HG02610 (cell line): Measurements from ENCODE around the gene MYOM3.

ENCODE experiments used
- ATAC-seq: cut with Tn5 transposase; IDR thresholded peaks from one replicate; pipeline ENCODE4 v1.9.1; 2021; ENCODE audit warnings: mild to moderate bottlenecking, moderate library complexity; ENCODE audit not compliant: unreplicated experiment

MYOM3 gene

DNA sequence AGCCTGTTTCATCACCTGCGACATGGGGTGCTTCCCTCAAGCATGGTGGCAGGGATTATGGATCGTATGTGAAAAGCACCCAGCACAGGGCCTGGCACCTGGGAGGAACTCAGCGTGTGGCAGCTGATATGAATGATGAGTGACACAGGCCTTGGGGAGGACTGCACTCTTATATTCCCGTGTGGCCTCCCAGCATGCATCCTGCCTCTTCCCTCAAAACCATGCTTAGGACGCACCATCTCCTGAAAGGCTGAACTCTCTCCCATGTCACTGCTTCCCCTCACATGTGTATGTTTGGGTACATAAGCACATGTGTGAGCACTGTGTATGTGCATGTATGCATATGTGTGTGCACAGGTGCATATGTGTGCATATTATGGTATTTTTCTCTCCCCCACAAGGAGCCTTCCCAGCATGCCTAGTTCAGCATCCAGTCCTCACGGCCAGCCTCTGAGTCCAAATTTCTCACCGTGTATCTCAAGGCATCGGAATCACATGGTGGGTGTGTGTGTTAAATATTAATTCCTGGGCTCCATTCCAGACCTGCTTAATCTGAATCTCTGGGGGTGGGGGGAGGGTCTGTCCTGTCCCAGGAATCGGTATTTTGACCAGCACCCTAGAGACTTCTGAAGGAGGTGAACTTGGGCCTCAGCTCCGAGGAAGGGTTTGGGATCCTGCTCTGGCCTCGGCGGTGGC, 12.8 kb downstream of the MYOM3 start:
- no peak for ATAC-seq

DNA sequence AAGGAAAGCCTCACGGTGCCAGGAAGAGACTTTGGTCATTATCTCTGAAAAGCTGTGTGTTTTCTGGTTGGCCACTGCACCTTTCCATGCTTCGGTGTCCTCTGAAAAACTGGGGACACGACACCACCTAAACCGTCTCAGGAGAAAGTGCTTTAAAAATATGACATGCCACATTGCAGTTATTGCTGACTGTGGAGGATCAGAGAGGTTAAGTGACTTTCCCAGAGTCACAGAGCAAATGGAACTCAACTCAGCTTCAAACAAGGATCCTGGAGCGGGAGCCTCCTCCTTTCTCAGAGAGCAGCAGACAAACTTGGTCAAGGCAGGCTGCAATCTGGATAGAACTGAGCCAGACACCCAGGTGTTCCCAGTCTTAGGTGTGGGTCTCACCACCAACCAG, 13.8 kb downstream of the MYOM3 start:
- no peak for ATAC-seq

DNA sequence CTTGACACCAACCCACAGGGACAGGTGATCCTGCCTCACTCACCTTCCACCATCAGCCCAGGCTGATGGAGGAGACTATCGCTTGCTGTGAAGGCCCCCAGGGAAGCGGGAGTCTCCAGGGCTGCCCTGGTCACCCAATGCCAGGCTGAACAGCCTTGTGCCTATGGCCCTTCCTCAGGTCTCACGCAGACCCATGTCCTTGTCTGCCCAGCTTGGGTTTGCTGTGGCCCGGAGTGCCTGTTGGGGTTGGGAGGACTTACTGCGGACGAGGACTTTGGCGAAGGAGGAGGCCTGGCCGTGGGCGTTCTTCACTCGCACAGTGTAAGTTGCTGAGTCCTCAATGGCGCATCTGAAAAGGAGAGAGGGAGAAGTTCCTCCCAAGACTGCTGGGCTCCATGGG, 14.3 kb downstream of the MYOM3 start:
- ATAC-seq, result no peak

DNA sequence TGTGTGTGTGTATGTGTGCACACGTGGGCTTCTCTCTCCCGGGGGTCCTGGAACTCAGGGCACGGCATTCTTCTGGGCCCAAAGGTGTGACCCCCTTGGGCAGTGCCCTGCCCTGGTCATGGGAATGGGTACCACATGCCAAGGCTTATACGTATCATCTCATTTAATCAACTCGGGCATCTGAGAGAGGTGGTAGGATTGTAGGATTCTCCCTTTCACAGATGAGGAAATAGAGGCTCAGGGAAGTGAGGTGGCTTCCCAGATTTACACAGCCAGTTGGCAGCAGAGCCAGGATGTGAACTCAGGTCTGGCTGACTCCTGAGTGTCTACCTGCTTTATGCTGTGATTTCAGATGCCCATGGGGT, 15.2 kb downstream of the MYOM3 start:
- ATAC-seq, result no peak

DNA sequence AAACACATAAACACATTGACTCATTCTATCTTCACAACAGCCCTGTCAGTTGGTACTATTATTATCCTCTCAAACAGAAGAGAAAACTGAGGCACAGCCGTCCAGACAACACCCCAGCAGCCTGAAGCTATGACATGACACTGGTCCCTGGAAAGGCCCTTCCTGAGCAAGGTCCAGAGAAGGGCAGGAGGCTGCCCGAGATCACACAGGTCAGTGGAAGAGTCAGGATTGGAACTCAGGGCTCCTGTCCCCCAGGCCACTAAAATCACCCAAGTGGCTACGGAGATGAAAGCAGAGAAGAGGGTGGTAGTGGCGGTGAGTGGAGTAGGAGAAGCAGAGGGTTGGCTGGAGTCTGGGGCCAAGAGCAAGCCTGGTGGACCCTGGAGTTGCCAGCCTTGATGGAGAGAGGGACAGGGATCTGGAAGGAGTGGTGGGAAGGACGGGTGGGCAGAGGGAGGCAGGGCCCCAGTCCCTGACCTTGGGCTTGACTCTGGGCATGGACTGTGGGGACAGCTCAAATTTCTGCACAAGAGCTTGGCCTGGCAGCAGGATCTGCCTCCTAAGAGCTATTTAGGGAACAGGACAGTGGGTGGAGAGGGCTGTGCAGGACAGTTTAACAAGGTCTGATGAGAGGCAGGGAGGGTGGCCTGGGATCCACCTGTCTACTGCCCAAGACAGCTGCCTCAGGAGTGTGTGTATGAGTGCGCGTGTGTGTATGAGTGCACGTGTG, 15.8 kb downstream of the MYOM3 start:
- ATAC-seq, result no peak

DNA sequence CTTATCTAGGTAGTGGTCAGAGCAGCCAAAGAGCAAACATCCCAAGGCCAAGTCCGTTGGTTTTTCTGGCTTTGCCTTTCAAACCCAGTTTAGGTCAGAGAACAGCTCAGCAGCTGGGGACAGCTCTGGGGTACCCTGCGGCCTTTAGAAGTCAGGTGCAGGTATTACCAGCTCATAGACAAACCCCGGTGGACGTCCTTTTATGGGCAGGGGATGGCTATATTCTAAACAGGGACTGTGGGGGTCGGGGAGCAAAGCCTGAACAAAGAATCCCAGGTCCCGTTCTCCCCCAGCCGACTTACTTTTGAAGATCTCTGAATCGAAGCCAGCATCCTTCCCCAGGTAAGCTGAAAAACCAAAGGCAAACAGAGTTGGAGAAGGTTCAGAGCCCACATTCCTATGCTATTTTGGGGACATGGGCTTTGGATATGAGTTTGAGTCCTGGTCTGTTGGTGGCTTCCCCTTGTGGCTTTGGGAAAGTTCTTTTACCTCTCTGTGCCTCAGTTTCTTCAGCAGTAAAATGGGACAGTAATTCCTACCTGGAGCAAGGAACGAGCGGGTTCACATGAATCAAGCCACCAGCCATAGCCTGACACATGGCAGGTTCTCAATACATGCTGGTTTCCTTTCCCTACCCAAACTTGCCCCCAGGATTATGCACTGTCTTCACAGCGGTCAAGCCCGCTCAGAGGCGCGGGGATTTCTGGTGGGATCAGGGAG, 16.6 kb downstream of the MYOM3 start:
- ATAC-seq, result no peak

DNA sequence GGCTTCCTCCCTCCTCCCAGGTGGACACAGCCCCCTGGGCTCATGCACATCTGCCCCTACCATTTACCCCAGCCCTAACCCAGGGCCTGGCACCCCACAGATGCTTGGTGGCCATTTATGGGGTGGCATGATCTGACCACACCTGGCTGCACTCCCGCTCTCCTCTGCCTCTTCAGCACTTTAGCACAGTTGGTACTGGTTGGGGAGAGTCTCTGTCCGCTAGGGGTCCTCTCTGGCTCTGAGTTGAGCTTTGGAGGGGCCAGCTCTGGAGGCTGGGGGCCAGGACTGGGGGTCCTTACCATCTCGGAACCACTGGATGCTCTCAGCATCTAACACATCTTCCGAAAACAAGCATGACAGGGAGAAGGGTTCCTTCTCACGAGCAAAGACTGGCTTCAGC, 17.4 kb downstream of the MYOM3 start:
- no peak for ATAC-seq

DNA sequence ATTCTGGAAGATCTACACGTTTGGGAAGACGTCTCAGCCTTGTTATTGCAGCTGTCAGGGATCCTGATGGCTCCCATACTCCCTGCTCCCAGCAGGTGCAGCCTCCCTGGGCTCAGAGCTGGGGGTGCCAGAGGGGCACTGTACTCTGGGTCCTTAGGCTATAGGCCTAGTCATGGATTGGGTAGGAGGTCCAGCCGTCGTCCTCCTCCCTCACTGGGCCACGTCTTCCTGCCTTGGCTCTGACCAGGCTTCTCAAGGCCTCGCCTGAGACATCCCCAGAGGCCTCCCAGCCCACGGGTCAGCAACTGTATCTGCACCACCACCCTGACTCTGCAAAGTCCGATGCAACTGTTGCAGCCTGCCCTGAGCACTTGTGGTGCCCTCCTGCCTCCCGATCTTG, 18.2 kb downstream of the MYOM3 start:
- ATAC-seq, result no peak

DNA sequence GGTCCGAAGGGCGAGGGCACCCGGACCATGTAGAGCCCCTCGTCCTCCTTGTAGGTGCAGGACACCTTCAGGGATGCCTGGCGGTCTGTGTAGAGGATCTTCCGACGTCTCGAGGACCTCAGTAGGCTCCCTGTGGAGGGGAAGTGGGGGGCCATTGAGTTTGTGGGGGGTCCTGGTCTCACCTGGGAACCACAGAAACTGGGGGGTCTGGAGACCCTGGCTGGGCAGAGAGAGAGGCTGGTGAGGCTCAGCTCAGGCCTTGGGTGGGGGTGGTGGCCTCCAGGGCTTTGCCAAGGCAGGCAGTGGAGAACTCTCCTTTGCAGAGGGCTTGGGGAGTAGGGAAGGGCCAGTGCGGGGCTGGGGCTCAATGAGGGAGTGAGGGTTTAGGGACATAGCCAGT, 19.0 kb downstream of the MYOM3 start:
- ATAC-seq, result no peak

DNA sequence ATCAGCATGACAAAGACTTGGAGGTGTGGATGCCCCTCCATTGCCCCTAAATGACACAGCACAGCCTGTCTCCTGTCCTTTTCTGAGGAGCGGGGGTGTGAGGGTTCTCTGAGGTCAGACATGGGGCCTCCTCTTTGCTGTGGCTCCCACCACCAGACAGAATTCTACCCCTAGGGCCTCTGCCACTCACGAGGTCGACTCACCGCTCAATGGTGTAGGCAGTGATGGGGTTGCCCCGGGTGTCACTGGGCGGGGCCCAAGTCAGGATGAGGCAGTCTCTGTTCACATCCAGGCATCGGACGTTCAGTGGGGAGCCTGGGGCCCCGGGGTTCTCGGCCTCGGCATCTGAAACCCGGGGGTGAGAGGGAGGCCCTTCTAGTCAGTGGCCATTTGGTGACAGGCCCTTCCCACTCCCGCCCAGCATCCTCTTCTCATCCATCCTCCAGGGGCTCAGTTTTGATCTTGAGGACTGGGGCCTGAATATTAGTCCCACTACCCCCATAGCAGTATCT, 19.9 kb downstream of the MYOM3 start:
- ATAC-seq, result no peak

DNA sequence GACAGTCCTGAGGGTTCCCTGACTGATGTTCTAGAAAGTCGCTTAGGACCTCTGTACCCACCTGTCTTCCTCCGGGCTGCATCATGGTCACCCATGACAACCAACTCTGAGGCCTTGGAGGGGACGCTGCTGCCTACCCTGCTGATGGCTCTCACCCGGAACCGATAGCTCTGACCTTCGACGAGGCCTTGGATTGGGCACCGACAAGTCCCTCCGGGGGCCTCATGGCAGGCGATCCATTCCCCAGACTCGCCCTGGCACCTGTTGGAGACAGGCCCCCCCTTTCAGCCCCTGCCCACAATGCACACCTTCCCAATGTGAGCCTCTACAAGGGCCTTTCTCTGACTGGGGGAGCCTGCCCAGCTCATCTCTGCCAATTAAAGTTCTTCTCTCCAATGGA, 21.2 kb downstream of the MYOM3 start:
- ATAC-seq, result no peak

DNA sequence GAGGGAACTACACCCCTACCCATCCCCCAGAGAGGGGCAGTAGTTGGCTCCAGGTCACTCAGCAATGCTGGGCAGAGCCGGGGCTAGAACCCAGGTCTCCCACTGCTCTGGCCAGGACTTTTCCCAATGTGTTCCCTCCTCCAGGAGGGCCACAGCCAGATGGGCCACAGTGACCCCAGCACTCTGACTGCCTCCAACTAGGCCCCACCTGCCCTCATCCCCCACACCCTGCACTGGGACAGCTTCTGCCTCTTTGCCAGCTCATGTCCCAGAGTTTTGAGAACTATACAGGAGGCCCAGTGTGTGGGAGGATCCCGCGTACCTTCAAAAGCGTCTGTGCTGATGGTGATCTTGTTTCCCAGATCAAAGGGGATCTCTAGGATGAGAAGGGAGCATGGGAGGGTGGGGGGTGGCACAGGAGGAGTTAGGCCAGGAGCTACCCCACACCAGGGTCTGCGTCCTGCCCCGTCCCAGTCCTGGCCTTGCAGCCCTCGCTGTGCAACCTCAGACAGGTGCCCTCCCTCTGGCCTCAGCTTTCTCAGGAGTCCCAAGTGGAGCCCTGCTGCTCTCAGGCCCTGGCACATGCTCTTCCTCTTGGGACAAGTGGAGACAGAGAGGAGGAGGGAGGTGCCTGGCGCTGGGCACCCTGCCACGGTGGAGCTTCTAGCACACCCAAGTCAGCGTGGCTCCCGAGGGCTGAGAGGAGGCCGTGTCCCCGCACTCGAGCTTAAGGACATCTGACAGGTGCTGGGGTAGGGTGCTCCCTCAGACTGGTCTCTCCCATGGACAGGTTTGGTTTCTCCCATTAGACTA, 22.0 kb downstream of the MYOM3 start:
- no peak for ATAC-seq

DNA sequence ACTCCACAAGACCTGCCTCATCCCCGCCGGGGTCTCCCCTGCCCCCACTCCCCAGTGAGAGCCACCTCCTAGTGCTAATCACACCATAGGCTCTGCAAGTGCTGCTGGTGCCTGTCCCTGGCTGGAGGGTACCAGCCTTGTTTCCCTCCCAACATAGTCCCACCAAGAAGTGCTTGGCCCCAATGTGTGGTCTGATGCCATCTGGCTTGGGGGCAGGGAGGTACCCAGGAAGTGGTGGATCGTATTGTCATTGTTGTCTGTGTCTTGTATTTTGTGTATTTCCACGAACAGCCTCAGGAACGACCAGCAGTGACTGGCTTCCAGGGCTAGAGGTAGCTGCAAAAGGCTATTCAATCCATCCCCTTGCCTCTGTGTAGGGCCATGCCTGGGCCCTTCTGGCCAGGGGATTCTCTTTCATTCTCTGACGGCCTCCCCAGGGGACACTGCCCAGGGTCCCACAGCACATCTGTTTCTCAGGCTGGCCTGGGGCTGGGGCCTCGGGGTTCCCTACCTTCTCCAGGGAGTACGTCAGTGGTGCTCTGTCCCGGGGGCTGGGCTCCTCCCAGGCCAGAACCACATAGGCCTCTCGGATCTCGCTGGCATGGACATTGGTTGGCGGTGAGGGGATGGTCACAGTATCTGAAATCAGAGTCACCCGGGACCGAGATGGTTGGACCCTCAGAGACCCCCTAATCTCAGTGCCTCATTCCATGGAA, 22.8 kb downstream of the MYOM3 start:
- no peak for ATAC-seq

DNA sequence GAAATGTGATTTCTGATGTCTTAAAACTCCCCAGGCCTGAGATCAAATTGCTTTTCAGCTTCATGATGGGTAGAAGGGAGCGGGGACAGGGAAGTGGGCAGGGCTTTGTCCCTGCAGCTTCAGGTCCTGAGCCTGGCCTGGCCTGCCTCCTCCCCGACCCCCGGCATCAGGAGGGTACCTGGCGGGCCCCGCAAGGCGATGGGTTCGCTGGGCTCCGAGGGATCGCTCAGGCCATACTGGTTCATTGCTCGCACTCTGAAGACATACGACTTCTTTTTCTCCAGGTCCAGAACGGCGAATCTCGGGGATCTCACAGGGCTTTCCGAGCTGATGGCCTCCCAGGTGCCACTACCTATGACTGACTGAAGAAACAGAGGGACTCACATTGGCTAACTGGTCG, 25.5 kb downstream of the MYOM3 start:
- no peak for ATAC-seq

DNA sequence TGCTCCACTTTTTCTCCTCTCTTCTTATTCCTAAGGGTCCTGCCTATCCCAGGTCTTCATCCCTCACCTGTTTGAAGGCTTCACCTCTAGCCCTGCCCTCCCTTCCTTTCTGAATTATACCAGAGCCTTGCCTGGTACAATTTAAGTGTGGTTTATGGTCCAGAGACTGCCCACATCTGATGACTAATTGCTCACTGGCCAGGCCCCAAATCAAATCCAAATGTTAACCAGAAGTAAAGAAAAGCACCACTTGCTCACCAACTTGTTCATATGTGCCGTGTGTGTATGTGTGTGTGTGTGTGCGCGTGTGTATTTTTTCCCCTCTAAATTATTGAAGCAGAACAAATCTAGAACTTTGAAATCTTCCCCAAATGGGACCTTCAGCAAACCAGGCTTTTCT, 26.4 kb downstream of the MYOM3 start:
- no peak for ATAC-seq

DNA sequence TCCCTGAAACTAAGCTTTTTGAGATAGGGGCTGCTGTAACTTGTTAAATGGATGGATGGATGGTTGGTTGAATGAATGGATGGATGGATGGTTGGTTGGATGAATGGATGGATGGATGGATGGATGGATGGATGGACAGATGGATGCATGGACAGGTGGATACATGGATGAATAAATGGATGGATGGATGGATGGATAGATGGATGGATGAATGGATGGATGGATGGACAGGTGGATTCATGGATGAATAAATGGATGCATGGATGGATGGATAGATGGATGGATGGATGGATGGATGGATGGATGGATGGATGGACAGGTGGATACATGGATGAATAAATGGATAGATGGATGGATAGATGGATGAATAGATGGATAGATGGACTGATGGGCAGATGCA, 26.9 kb downstream of the MYOM3 start:
- no peak for ATAC-seq

DNA sequence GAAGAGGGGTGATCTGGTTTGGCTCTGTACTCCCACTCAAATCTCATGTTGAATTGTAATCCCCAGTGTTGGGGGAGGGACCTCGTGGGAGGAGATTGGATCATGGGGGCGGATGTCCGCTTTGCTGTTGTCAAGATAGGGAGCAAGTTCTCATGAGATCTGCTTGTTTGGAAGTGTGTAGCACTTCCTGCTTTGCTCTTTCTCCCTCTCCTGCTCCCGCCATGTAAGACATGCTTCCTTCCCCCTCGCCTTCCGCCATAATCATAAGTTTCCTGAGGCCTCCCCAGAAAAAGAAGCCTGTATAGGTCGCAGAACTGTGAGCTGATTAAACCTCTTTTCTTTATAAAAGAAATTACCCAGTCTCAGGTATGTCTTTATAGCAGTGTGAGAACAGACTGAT, 27.9 kb downstream of the MYOM3 start:
- ATAC-seq, result no peak

DNA sequence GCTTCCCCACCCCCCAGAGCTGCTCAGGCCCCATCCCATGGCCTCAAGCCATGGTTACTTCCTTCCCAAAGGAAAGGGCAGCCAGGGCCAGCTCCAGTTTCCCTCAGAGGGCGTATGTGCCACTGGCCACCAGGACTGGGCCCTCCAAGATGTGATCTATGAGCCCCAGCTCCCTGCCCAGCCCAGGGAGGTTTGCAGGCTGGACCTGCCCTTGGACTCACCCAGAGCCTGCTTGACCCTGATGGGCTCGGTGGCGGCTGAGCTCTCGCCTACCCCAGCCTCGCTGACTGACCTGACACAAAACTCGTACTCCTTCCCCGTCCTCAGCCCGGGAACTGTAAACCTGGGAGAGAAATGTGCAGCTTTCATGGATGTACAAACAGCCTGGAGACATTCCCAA, 29.6 kb downstream of the MYOM3 start:
- ATAC-seq, result no peak

DNA sequence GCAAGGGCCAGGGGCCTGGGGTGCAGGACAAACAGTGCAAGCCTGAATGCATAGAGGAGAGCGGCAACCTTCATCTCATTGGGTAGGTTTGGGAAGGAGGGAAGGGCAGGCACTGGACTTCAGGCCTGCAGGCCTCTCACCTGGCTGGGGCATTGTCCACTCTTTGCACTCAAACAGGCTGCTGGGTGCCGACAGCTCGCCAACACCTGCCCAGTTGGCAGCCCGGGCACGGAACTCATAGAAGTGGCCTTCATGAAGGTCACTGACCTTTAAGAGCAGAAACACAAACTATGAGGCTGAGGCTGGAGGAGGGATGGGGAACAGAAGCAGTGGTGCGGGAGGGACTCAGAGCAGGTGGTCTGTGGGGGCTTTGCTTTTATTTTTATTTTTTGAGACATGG, 30.7 kb downstream of the MYOM3 start:
- no peak for ATAC-seq

DNA sequence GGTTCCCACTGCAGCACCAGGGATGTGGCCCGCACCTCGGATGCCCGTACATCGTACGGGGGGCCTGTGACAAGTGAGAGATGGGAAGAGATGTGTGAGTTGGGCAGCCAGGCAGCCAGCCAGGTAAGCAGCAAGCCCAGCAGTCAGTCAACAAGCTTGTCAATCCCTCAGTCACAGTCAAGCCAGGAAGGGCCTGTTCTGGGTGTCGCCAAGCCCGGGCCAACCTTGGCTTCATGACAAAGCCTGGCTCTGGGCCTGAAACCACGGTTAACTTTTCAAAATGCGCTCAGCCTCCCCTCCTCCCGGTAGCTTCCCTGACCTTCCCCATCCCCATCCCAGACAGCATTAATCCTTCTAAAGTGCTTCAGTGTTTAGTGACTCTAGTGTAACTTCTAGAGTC, 31.8 kb downstream of the MYOM3 start:
- ATAC-seq, result no peak
